HG03103 (cell line): ENCODE data around the gene HSPBAP1.
A peak's percentile ranks its signal among the peaks of the same experiment; 100 is the strongest.

ENCODE experiments used
- ATAC-seq: cut with Tn5 transposase; IDR thresholded peaks from one replicate; pipeline ENCODE4 v1.9.1; 2021; ENCODE audit warnings: low read depth; ENCODE audit not compliant: unreplicated experiment

HSPBAP1 gene

DNA sequence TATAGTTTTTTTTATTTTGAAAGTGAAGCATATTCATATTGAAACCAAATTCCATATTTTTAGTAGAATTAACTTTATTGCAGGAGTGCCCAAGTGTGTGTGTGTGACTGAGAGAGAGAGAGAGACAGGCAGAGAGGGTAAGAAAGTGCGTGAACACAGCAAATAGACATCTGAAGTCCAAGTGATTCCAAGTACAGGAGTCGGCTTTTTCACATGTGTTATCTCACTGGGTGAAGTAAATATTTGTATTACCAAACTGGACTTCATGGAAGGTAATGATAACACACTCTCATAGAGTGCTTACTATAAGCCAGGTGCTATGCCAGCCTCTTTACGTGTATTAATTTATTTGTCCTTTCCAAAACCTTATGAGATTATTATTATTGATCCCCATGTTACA, 101.0 kb downstream of the HSPBAP1 start:
- no peak for ATAC-seq

DNA sequence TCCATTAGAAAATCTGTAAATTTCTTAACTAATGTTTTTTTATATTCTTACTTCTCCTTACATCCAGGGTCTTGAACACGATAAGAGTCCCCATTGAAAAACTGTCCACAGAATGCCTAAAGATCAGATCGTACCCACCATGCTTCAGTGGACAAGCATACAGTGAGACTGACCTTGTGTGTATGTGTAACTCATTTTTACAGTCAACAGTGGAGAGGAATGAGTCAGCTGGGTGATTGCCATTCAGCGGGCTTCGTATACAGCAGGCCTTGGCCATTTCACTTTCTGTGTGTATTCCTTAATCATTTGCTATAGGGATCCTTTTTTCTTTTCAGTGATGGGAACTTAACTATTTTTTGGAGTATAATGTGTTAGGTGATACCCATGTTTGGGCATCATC, 102.4 kb downstream of the HSPBAP1 start:
- peak; percentile 72 for ATAC-seq

DNA sequence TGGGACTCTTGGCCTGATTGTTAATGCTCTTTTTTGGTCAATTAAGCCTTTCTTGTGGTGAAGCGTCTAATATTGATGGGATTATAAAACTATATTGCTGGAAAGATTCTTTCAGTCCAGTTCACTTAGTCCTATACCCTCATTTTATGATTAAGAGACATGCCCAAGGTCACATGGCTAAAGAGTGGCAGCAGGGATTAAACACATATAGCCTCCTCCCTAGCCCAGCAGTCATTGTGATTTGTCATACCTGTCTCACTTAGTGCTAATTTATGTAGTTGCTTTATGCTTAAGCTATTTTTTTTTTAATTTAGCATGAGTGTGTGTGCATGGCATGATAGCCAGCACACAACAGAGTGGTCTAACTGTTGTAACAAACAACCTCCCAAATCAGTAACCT, 103.5 kb downstream of the HSPBAP1 start:
- ATAC-seq: no peak
